IMR-90 (cell line): ENCODE measurements around the gene CALHM1. TPM values are rescaled to one million over a fixed set of nuclear protein-coding genes. Genes with fewer than 3 reads are reported as not detected.

ENCODE experiments used
- ATAC-seq: fragments of 200-7000 bp; cut with Tn5 transposase; 2 replicates; pipeline ENCODE4 v1.9.1; 2020; ENCODE audit warnings: low read depth, mild to moderate bottlenecking, moderate library complexity
- BruUV-seq: library from RNA; stranded (reverse); fragments of 400-500 nt; replicated peaks from 2 replicates; lab custom pipeline; 2021; lab: Mats Ljungman, UMichigan
- CTCF ChIA-PET: fragments of 300-600 bp; formaldehyde crosslinking; extraction: SDS; loops from one replicate; lab custom pipeline; 2021; ENCODE audit warnings: antibody characterized with exemption; lab: Yijun Ruan, JAX
- POLR2A ChIA-PET: fragments of 300-600 bp; sonication (Branson Sonifier 250); formaldehyde crosslinking; loops from one replicate; lab custom pipeline; 2022; ENCODE audit warnings: antibody characterized with exemption; ENCODE audit not compliant: unreplicated experiment; lab: Charles Lee
- DNase-seq: peaks from one replicate; pipeline ENCODE4 v3.0.0; 2013
- H2AFZ ChIP-seq: replicated peaks from 2 replicates; pipeline ENCODE3; 2013; ENCODE audit warnings: low read length, mild to moderate bottlenecking; ENCODE audit not compliant: poor library complexity
- H2AK5ac ChIP-seq: 2 replicates; pipeline ENCODE4 v1.6.1; 2013; ENCODE audit warnings: low read depth, low read length, inconsistent platforms
- H2AK9ac ChIP-seq: replicated peaks from 2 replicates; pipeline ENCODE3; 2013; ENCODE audit warnings: mild to moderate bottlenecking, low read depth, low read length, moderate library complexity; ENCODE audit not compliant: poor library complexity
- H2BK120ac ChIP-seq: 2 replicates; pipeline ENCODE4 v1.6.1; 2013; ENCODE audit warnings: low read depth, low read length, inconsistent platforms
- H2BK15ac ChIP-seq: 3 replicates; pipeline ENCODE4 v1.6.1; 2013; ENCODE audit warnings: low read depth, low read length, inconsistent platforms
- H2BK20ac ChIP-seq: 2 replicates; pipeline ENCODE4 v1.6.1; 2013; ENCODE audit warnings: low read depth, mild to moderate bottlenecking, inconsistent platforms, low read length, moderate library complexity
- H2BK5ac ChIP-seq: 2 replicates; pipeline ENCODE4 v1.6.1; 2013; ENCODE audit warnings: mild to moderate bottlenecking, low read depth, low read length, inconsistent platforms; ENCODE audit not compliant: poor library complexity, severe bottlenecking
- H3K14ac ChIP-seq: replicated peaks from 2 replicates; pipeline ENCODE4 v1.6.1; 2013; ENCODE audit warnings: low read depth, low read length, inconsistent platforms
- H3K18ac ChIP-seq: 2 replicates; pipeline ENCODE4 v1.6.1; 2013; ENCODE audit warnings: low read depth, low read length, control low read depth
- H3K23ac ChIP-seq: 2 replicates; pipeline ENCODE4 v1.6.1; 2013; ENCODE audit warnings: low read depth, low read length, inconsistent platforms
- H3K27ac ChIP-seq: 2 replicates; pipeline ENCODE4 v1.5.1; 2013; ENCODE audit warnings: mild to moderate bottlenecking, control low read depth, low read length; ENCODE audit not compliant: insufficient read depth
- H3K27me3 ChIP-seq: 2 replicates; pipeline ENCODE4 v1.6.1; 2013; ENCODE audit warnings: low read length; ENCODE audit not compliant: control insufficient read depth, insufficient read depth
- H3K36me3 ChIP-seq: 2 replicates; pipeline ENCODE4 v1.6.1; 2013; ENCODE audit warnings: low read length, mixed read lengths; ENCODE audit not compliant: control insufficient read depth, insufficient read depth
- H3K4ac ChIP-seq: 2 replicates; pipeline ENCODE4 v1.6.1; 2013; ENCODE audit warnings: low read depth, low read length, inconsistent platforms
- H3K4me1 ChIP-seq: 2 replicates; pipeline ENCODE4 v1.6.1; 2013; ENCODE audit warnings: low read length, mixed read lengths; ENCODE audit not compliant: control insufficient read depth, insufficient read depth
- H3K4me2 ChIP-seq: 2 replicates; pipeline ENCODE4 v1.6.1; 2013; ENCODE audit warnings: low read depth, mild to moderate bottlenecking, control low read depth, low read length, moderate library complexity
- H3K4me3 ChIP-seq: 2 replicates; pipeline ENCODE4 v1.5.1; 2013; ENCODE audit warnings: low read depth, mild to moderate bottlenecking, control low read depth, low read length, moderate library complexity; ENCODE audit not compliant: insufficient read depth
- H3K56ac ChIP-seq: 2 replicates; pipeline ENCODE4 v1.6.1; 2013; ENCODE audit warnings: low read length, inconsistent platforms; ENCODE audit not compliant: insufficient read depth; ENCODE audit errors: extremely low read depth
- H3K79me1 ChIP-seq, 2 experiments: 2 replicates each; pipeline ENCODE4 v1.6.1; 2013; ENCODE audit warnings: low read length in 2 of 2, inconsistent platforms in 1 of 2, low read depth in 1 of 2
- H3K9ac ChIP-seq: 2 replicates; pipeline ENCODE4 v1.6.1; 2013; ENCODE audit warnings: low read depth, low read length, control low read depth
- H3K9me1 ChIP-seq: 2 replicates; pipeline ENCODE4 v1.6.1; 2013; ENCODE audit warnings: low read length, inconsistent platforms; ENCODE audit not compliant: insufficient read depth
- H3K9me3 ChIP-seq: 2 replicates; pipeline ENCODE4 v1.6.1; 2013; ENCODE audit warnings: low read length; ENCODE audit not compliant: control insufficient read depth, insufficient read depth
- H4K20me1 ChIP-seq: 2 replicates; pipeline ENCODE4 v1.6.1; 2013; ENCODE audit warnings: low read length, inconsistent platforms; ENCODE audit not compliant: insufficient read depth
- H4K5ac ChIP-seq: 2 replicates; pipeline ENCODE4 v1.6.1; 2013; ENCODE audit warnings: mild to moderate bottlenecking, low read depth, low read length, control low read depth
- H4K8ac ChIP-seq, 2 experiments: 2 replicates each; pipeline ENCODE4 v1.6.1; 2013; ENCODE audit warnings: low read depth in 2 of 2, low read length in 2 of 2, control low read depth in 1 of 2, inconsistent platforms in 1 of 2
- H4K91ac ChIP-seq: 2 replicates; pipeline ENCODE4 v1.6.1; 2013; ENCODE audit warnings: low read depth, low read length, inconsistent platforms; ENCODE audit not compliant: insufficient read depth
- BHLHE40 ChIP-seq: fragments of 150-350 bp; IDR thresholded peaks from 2 replicates; pipeline ENCODE4 v1.6.1; 2016; ENCODE audit warnings: mild to moderate bottlenecking, low read depth, low read length
- CEBPB ChIP-seq: IDR thresholded peaks from 2 replicates; pipeline ENCODE4 v1.6.1; 2012; ENCODE audit warnings: low read depth, low read length, improper control_type of control experiment
- CHD1 ChIP-seq: IDR thresholded peaks from 2 replicates; pipeline ENCODE4 v1.6.1; 2012; ENCODE audit warnings: low read depth, low read length, improper control_type of control experiment
- CTCF ChIP-seq: conservative IDR thresholded peaks from 2 replicates; pipeline ENCODE4 v1.5.1; 2012; ENCODE audit warnings: mild to moderate bottlenecking, low read depth, low read length, improper control_type of control experiment
- FOS ChIP-seq: fragments of 150-350 bp; IDR thresholded peaks from 2 replicates; pipeline ENCODE4 v1.6.1; 2016; ENCODE audit warnings: low read depth, low read length
- MAFK ChIP-seq: IDR thresholded peaks from 2 replicates; pipeline ENCODE4 v1.6.1; 2012; ENCODE audit warnings: low read depth, low read length, improper control_type of control experiment
- MAZ ChIP-seq: IDR thresholded peaks from 2 replicates; pipeline ENCODE4 v1.6.1; 2012; ENCODE audit warnings: low read depth, mild to moderate bottlenecking, low read length, improper control_type of control experiment, moderate library complexity, borderline replicate concordance
- MXI1 ChIP-seq: IDR thresholded peaks from 2 replicates; pipeline ENCODE4 v1.6.1; 2012; ENCODE audit warnings: low read depth, mild to moderate bottlenecking, low read length, moderate library complexity, borderline replicate concordance
- NFE2L2 ChIP-seq: fragments of 150-350 bp; IDR thresholded peaks from 2 replicates; pipeline ENCODE4 v1.6.1; 2016; ENCODE audit warnings: low read depth, mild to moderate bottlenecking, low read length
- RCOR1 ChIP-seq: IDR thresholded peaks from 2 replicates; pipeline ENCODE4 v1.6.1; 2012; ENCODE audit warnings: mild to moderate bottlenecking, low read length, improper control_type of control experiment; ENCODE audit not compliant: insufficient replicate concordance
- RFX5 ChIP-seq: IDR thresholded peaks from 2 replicates; pipeline ENCODE4 v1.8.0; 2012; ENCODE audit warnings: low read depth, mild to moderate bottlenecking, low read length, moderate library complexity
- SMC3 ChIP-seq: fragments of 150-350 bp; IDR thresholded peaks from 2 replicates; pipeline ENCODE4 v1.6.1; 2016; ENCODE audit warnings: low read depth, mild to moderate bottlenecking, antibody characterized with exemption, low read length, moderate library complexity
- WGBS, 2 experiments: methylation state at CpG; one replicate each; pipeline versions ENCODE4 v1.1.5 to v1.1.7; 2013; ENCODE audit warnings: missing lambda C conversion rate in 2 of 2; ENCODE audit not compliant: insufficient read length in 1 of 2; ENCODE audit errors: extremely low coverage in 2 of 2; 5-methylcytosine and 5-hydroxymethylcytosine counted together
- dilution Hi-C: fragments of 300-500 bp; cut with HindIII; formaldehyde crosslinking; loops from one replicate; pipeline ENCODE4 v1.14.3; 2018; ENCODE audit warnings: low sequenced_read_pairs; ENCODE audit not compliant: unreplicated experiment
- in situ Hi-C: fragments of 300-500 bp; cut with MboI; formaldehyde crosslinking; loops from 3 replicates; pipeline ENCODE4 v1.14.3; 2019; ENCODE audit warnings: low sequenced_read_pairs, inconsistent platforms, mixed read lengths
- intact Hi-C: fragments of 100-400 bp; cut with micrococcal nuclease; formaldehyde crosslinking; loops from 2 replicates; pipeline ENCODE4 v1.10.0; 2022
- polyA plus RNA-seq, 3 experiments: library from polyadenylated mRNA; depleted of rRNA; stranded (reverse); fragments of >200 nt; gene quantifications; 2 replicates each; pipeline ENCODE4 v1.2.3, GENCODE V29; 2012; ENCODE audit warnings: low replicate concordance in 1 of 3
- total RNA-seq: library from RNA; depleted of rRNA; stranded (reverse); fragments of >200 nt; gene quantifications from 2 replicates; pipeline ENCODE4 v1.2.3, GENCODE V29; 2012

CALHM1 gene
- total and polyA plus RNA-seq, 2 of the 4 experiments (the other 2 are of a cell fraction) = not detected

DNA sequence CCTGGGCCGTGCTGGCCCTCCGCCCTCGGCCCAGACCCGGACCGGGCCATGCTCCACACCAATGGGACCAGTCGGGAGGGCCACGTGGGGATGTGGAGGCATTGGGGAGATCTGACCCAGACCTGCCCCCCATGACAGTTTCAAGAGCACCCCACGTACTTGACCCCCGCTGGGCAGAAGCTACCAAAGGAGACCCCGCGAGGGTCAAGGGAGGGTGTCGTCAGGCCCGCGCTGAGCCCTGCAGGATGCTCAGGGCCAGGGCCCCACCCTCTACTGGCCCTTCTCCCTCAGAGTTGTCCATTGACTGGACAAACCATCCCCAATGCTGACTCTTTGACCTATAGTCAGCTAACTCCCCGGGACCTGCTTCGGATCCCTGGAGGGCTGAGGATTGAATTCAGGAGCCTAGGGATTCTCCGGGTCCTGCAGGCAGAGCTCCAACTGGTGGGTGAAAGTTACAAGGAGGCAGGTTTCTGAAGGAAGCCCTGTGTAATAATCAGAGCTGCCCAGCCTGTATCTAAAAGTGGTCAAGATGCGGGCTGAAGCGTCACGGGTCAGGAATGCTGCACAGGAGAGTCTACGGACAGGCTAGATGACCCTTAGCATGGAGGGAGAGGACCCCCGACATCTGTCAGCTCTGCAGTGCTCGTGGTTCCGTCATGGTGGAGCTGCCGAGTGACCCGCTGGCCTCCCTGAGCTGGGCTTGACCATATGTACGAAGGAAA lies 6.0 kb downstream of the CALHM1 start:
- peak overlapping the region; percentile 25; the same call in 1 of the 2 replicates for H3K27ac ChIP-seq
- no peak overlapping the region for H2BK20ac ChIP-seq
- 26% methylated on average over 6 of the region's 27 CpGs; no CpG with 5 or more reads in 1 of the 2 experiments for WGBS, 2 experiments
- H4K91ac ChIP-seq = peak overlapping the region; percentile 31; the same call in 1 of the 2 replicates
- peak; percentile 2 for ATAC-seq
- no peak overlapping the region; the same call in 1 of the 2 replicates for H3K14ac ChIP-seq
- H3K27me3 ChIP-seq = no peaks in the 10 kb centered on the region
- H3K36me3 ChIP-seq = peaks cover 6% of the 10 kb centered on the region
- H4K20me1 ChIP-seq = peaks cover 9% of the 10 kb centered on the region; the same call in 1 of the 2 replicates
- H2AFZ ChIP-seq = peak overlapping the region; percentile 98
- ChIA-PET POLR2A (interaction anchor here (0.6 kb wide), 1 partner anchor 461 kb away, joined by 12 read pairs; no protein-coding TSS in a partner anchor), CTCF (interaction anchor here (0.9 kb wide), 1 partner anchor 33 kb away, joined by 3 read pairs; no protein-coding TSS in a partner anchor)
- H3K9ac ChIP-seq = peak overlapping the region; percentile 43; the same call in 1 of the 2 replicates
- peaks cover 11% of the 10 kb centered on the region; the same call in 1 of the 2 replicates for H3K4me1 ChIP-seq
- no peak overlapping the region for H3K56ac ChIP-seq
- H3K4me2 ChIP-seq = peak overlapping the region; percentile 86
- BruUV-seq = no TSS peak
- H3K18ac ChIP-seq = peak overlapping the region; percentile 71; the same call in 1 of the 2 replicates
- H3K79me1 ChIP-seq = peaks cover 0 to 28% of the 10 kb centered on the region in 2 experiments; a peak in 1 of 4 replicates
- H3K9me1 ChIP-seq = peaks cover 8% of the 10 kb centered on the region
- H2BK15ac ChIP-seq = no peak overlapping the region
- H2AK9ac ChIP-seq = peak overlapping the region; percentile 89
- no peak overlapping the region for H2BK120ac ChIP-seq
- H2BK5ac ChIP-seq = no peak overlapping the region
- in situ Hi-C loops (no loop called here), intact Hi-C loops (no loop called here), dilution Hi-C loops (no loop called here)
- H3K4me3 ChIP-seq = peak overlapping the region; percentile 49
- peak overlapping the region; percentile 76 for H3K4ac ChIP-seq
- DNase-seq = no peak
- peak overlapping the region; percentile 29 to 93; a peak in 3 of 4 replicates for H4K8ac ChIP-seq
- H4K5ac ChIP-seq = peak overlapping the region; percentile 92
- H3K9me3 ChIP-seq = no peaks in the 10 kb centered on the region
- H2AK5ac ChIP-seq = no peak overlapping the region
- no peak overlapping the region for H3K23ac ChIP-seq
- TF ChIP-seq RFX5 (no peak), FOS (no peak), NFE2L2 (no peak), MAFK (no peak), MXI1 (no peak), RCOR1 (no peak), CTCF (no peak), CHD1 (no peak), BHLHE40 (no peak), SMC3 (no peak), CEBPB (no peak), MAZ (no peak)
